Sigmoid colon (tissue), 7 donors: ENCODE measurements around the gene PRMT1. TPM values are rescaled to one million over a fixed set of nuclear protein-coding genes. Genes with fewer than 3 reads are reported as not detected.

ENCODE experiments used
- DNase-seq: peaks from one replicate; pipeline ENCODE4 v3.0.0-alpha.2; 2019
- H3K27ac ChIP-seq, 4 donors: fragments of 200-600 bp; sonication (generic); one replicate each; pipeline ENCODE4 v1.5.1; 2016 to 2019; ENCODE audit warnings: mild to moderate bottlenecking in 1 of 4
- H3K27me3 ChIP-seq, 3 donors: fragments of 200-600 bp; sonication (generic); one replicate each; pipeline ENCODE4 v1.5.1; 2019; ENCODE audit warnings: mild to moderate bottlenecking in 1 of 3
- H3K36me3 ChIP-seq, 4 donors: fragments of 200-600 bp; sonication (generic); one replicate each; pipeline ENCODE4 v1.5.1; 2016 to 2019
- H3K4me1 ChIP-seq, 4 donors: fragments of 200-600 bp; sonication (generic); one replicate each; pipeline ENCODE4 v1.5.1; 2017 to 2019
- H3K4me3 ChIP-seq, 4 donors: fragments of 200-600 bp; sonication (generic); one replicate each; pipeline ENCODE4 v1.5.1; 2017 to 2019; ENCODE audit warnings: mild to moderate bottlenecking in 2 of 4, moderate library complexity in 1 of 4
- H3K9me3 ChIP-seq, 4 donors: fragments of 200-600 bp in 3 of 4; sonication (generic) in 3 of 4; one replicate each; pipeline versions ENCODE4 v1.5.1 to v1.6.1; 2013 to 2019
- EP300 ChIP-seq, 4 donors: sonication (generic); formaldehyde crosslinking; IDR thresholded peaks; one replicate each; pipeline ENCODE4 v1.6.1; 2017; ENCODE audit warnings: antibody characterized with exemption in 4 of 4
- POLR2A ChIP-seq, 2 donors: fragments of 450-650 bp; IDR thresholded peaks; one replicate each; pipeline ENCODE4 v1.6.1; 2016; ENCODE audit warnings: antibody characterized with exemption in 2 of 2, mild to moderate bottlenecking in 2 of 2, moderate library complexity in 2 of 2
- POLR2AphosphoS5 ChIP-seq, 4 donors: sonication (generic); formaldehyde crosslinking; IDR thresholded peaks; one replicate each; pipeline ENCODE4 v1.6.1; 2017; ENCODE audit warnings: antibody characterized with exemption in 4 of 4
- WGBS, 2 donors: extraction: QIAGEN DNeasy Blood & Tissue Kit; methylation state at CpG; one replicate each; pipeline ENCODE4 v1.1.7; 2013; 5-methylcytosine and 5-hydroxymethylcytosine counted together
- intact Hi-C: fragments of 100-400 bp; cut with DNase I; formaldehyde crosslinking; loops from one replicate; pipeline ENCODE4 v1.15.1; 2023
- polyA plus RNA-seq, 3 donors: library from polyadenylated mRNA; stranded (reverse); fragments of 200-250 nt; gene quantifications; one replicate each; pipeline ENCODE4 v1.2.3, GENCODE V29; 2013
- total RNA-seq, 4 donors: library from RNA; depleted of rRNA; stranded (reverse); fragments of >200 nt; gene quantifications; one replicate each; pipeline ENCODE4 v1.1.0, GENCODE V29; 2016
- TF ChIP-seq, protein P1 (sequence below), 4 experiments: fragments of 450-650 bp in 3 of 4; fragments of 200-600 bp in 1 of 4; IDR thresholded peaks; one replicate each; pipeline ENCODE4 v1.5.1; 2016 to 2019; ENCODE audit warnings: antibody characterized with exemption in 4 of 4, mild to moderate bottlenecking in 3 of 4, moderate library complexity in 2 of 4
- donor health status: healthy with polysubstance abuse.
- donor health status: Bipolar disorder and iron deficiency.
- donor health status: healthy.

Gene PRMT1
- total and polyA plus RNA-seq, 7 donors = 84.1 to 175 (median 148) TPM

DNA sequence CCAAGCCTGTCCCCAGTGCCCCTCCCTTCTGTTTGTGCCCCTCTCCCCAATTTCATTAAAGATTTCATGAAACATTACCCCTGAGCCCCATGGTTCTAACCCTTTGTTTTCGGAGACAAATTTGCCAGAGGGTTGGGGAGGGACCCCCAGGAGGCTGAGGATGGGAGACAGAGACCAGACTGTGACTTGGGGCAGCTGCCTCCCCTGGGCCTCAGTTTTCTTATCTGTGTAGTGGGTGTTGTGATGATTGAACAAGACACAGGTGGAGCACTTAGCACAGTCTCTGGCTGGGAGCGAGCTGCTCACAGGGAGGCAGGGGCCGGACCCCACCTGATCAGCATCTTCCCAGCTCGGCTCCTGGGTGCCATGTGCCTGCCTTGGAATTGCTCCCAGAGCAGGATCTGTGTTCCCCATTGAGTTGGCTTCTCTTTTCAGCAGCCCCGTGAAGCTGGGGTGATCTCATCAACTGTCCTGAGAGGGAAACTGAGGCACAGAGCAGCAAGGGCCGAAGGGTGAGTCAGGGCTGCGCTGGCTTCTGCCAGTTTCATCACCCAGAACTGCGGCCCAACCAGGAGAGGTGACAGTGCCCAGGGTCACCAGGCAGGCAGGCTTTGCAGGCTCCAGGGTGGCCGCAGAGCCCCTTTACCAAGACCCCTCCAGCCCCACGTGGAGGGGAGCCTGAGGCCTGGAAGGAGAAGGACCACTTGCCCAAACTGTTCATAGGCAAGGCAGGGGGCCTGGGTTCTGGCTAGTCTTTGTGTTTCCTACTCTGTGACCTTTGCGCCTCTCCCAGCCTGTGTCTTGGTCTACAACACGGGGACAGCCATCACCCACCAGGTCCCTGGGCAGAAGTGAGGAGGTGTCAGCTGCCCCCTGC lies 18.3 kb upstream of the PRMT1 start:
- H3K4me1 ChIP-seq = peaks cover 0 to 6% (median 4%) of the 10 kb centered on the region in 4 donors
- 89 to 94% methylated on average over 12 of the region's 12 CpGs for WGBS, 2 donors
- TF ChIP-seq EP300 (IDR thresholded peaks at IDR 0.05) (no peak), POLR2AphosphoS5 (IDR thresholded peaks at IDR 0.05) (no peak), POLR2A (IDR thresholded peaks at IDR 0.05) (no peak)
- TF ChIP-seq, protein P1, sequence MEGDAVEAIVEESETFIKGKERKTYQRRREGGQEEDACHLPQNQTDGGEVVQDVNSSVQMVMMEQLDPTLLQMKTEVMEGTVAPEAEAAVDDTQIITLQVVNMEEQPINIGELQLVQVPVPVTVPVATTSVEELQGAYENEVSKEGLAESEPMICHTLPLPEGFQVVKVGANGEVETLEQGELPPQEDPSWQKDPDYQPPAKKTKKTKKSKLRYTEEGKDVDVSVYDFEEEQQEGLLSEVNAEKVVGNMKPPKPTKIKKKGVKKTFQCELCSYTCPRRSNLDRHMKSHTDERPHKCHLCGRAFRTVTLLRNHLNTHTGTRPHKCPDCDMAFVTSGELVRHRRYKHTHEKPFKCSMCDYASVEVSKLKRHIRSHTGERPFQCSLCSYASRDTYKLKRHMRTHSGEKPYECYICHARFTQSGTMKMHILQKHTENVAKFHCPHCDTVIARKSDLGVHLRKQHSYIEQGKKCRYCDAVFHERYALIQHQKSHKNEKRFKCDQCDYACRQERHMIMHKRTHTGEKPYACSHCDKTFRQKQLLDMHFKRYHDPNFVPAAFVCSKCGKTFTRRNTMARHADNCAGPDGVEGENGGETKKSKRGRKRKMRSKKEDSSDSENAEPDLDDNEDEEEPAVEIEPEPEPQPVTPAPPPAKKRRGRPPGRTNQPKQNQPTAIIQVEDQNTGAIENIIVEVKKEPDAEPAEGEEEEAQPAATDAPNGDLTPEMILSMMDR (IDR thresholded peaks at IDR 0.05) = no peak
- H3K36me3 ChIP-seq = peaks cover 51 to 93% (median 79%) of the 10 kb centered on the region in 4 donors
- no peak overlapping the region for H3K4me3 ChIP-seq
- no peaks in the 10 kb centered on the region for H3K9me3 ChIP-seq
- no peaks in the 10 kb centered on the region for H3K27me3 ChIP-seq
- no peak overlapping the region for H3K27ac ChIP-seq
- intact Hi-C loops = no loop called here
- no peak for DNase-seq

DNA sequence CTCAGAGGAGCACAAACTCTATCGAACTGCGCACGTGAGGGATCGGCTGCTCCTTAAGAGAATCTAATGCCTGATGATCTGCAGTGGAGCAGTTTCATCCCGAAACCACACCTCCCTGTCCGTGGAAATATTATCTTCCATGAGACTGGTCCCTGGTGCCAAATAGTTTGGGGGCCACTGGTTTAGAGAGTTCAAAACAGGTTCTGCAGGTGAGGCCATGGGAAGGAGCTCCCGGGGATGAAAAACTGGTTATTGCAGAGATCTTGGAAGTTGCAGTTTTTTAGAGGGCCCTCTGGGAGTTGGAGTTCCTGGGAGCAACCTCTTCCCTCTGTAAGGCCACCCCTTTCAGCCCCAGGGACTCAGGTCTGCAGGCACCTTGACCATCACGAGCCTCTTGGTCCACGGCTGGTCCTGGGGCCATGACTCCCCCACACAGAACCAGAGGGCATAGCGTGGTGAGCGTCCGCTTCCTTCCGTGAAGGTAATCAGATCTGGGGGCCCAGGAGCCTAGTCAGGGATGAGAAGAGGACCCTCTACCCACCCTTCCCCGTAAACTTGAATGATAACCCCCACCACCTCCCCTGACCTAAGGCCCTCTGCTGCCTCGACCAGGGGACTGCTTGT lies 16.6 kb upstream of the PRMT1 start:
- H3K36me3 ChIP-seq = peaks cover 37 to 77% (median 63%) of the 10 kb centered on the region in 4 donors
- DNase-seq = no peak

DNA sequence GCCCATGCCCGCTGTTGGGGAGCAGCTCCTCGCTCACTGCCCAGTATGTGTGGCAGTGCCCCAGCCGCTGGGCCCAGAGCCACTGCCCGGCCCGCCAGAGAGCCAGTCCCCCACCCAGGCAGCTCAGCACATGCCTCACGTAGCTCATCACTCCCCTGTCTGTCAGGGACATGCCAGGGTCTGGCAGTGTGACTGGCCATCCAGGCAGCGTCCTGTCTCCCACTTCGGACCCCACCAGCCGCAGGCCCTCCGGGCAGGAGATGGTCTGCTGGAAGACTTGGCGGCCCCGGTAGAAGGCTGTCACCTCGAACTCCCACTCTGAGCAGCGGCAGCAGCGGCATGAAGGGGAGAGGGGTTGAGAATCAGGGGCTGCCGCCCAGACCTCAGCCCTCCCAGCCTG lies 15.1 kb upstream of the PRMT1 start:
- Histone ChIP-seq H3K27me3 (no peaks in the 10 kb centered on the region), H3K27ac (no peak overlapping the region), H3K36me3 (peaks cover 27 to 61% (median 47%) of the 10 kb centered on the region in 4 donors), H3K4me1 (peaks cover 0 to 33% (median 22%) of the 10 kb centered on the region in 4 donors), H3K9me3 (no peaks in the 10 kb centered on the region), H3K4me3 (no peak overlapping the region)
- WGBS, 2 donors = 96% methylated on average over 16 of the region's 16 CpGs
- no peak for DNase-seq
- intact Hi-C loops = no loop called here
- TF ChIP-seq POLR2AphosphoS5 (IDR thresholded peaks at IDR 0.05) (no peak), EP300 (IDR thresholded peaks at IDR 0.05) (no peak), POLR2A (IDR thresholded peaks at IDR 0.05) (no peak)
- TF ChIP-seq, protein P1 (IDR thresholded peaks at IDR 0.05) = no peak

More for the DNA sequence above, 16.6 kb upstream of the PRMT1 start:
- intact Hi-C loops = no loop called here
- no peaks in the 10 kb centered on the region for H3K27me3 ChIP-seq
- 92 to 93% methylated on average over 15 of the region's 15 CpGs for WGBS, 2 donors
- TF ChIP-seq EP300 (IDR thresholded peaks at IDR 0.05) (no peak), POLR2AphosphoS5 (IDR thresholded peaks at IDR 0.05) (no peak)
- TF ChIP-seq, protein P1 (IDR thresholded peaks at IDR 0.05) = no peak
- no peak overlapping the region for H3K4me3 ChIP-seq
- no peaks in the 10 kb centered on the region for H3K9me3 ChIP-seq
- H3K27ac ChIP-seq = no peak overlapping the region
- peaks cover 0 to 21% (median 11%) of the 10 kb centered on the region in 4 donors for H3K4me1 ChIP-seq

DNA sequence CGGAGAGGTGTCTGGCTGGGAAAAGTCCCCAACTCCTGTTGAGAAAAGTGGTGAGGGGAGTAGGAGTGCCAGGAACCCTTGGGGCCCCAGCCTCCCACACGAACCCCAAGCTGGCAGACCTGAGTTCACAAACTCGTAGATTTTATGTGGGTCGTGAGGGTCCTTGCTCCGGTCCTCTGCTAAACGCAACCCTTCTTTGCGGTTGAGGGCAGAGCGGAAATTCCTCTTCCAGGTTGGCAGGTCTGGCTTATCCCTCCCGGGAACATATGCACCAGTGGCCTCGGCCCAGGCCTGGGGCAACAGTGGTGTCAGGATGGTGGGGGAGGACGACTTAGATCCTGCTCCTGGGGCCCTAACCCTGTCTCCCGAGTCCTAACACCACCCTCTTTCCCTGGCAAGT lies 13.8 kb upstream of the PRMT1 start:
- Histone ChIP-seq H3K36me3 (peaks cover 21 to 49% (median 35%) of the 10 kb centered on the region in 4 donors), H3K9me3 (no peaks in the 10 kb centered on the region), H3K27ac (peak overlapping the region in 1 of 4 donors; percentile 90), H3K4me1 (peaks cover 0 to 33% (median 22%) of the 10 kb centered on the region in 4 donors), H3K27me3 (no peaks in the 10 kb centered on the region), H3K4me3 (no peak overlapping the region)
- WGBS, 2 donors = 92% methylated on average over 12 of the region's 12 CpGs
- TF ChIP-seq POLR2A (IDR thresholded peaks at IDR 0.05) (no peak), EP300 (IDR thresholded peaks at IDR 0.05) (no peak), POLR2AphosphoS5 (IDR thresholded peaks at IDR 0.05) (no peak)
- TF ChIP-seq, protein P1 (IDR thresholded peaks at IDR 0.05) = no peak
- no peak for DNase-seq
- intact Hi-C loops = no loop called here
